HFFc6 (cell line): ENCODE results near the gene MAJIN. TPM values are rescaled to one million over a fixed set of nuclear protein-coding genes. Genes with fewer than 3 reads are reported as not detected.

ENCODE experiments used
- DNase-seq: peaks from one replicate; pipeline ENCODE4 v3.0.0-alpha.2; 2018
- H3K27ac Mint-ChIP-seq: 2 replicates; pipeline ENCODE4 v1.8.0; 2020; ENCODE audit warnings: mild to moderate bottlenecking, mixed read lengths
- H3K27me3 Mint-ChIP-seq: 2 replicates; pipeline ENCODE4 v1.8.0; 2021; ENCODE audit warnings: mild to moderate bottlenecking, moderate library complexity, mixed read lengths; ENCODE audit not compliant: insufficient read depth
- H3K36me3 Mint-ChIP-seq: 2 replicates; pipeline ENCODE4 v1.8.0; 2021; ENCODE audit warnings: low read depth, mixed read lengths
- H3K4me1 Mint-ChIP-seq: 2 replicates; pipeline ENCODE4 v1.8.0; 2020; ENCODE audit warnings: low read depth, mixed read lengths
- H3K4me3 Mint-ChIP-seq: 2 replicates; pipeline ENCODE4 v1.8.0; 2020; ENCODE audit warnings: mild to moderate bottlenecking, moderate library complexity, mixed read lengths
- H3K9me3 Mint-ChIP-seq: 2 replicates; pipeline ENCODE4 v1.8.0; 2020; ENCODE audit warnings: mild to moderate bottlenecking, mixed read lengths
- total RNA-seq, 6 experiments: library from RNA; stranded (reverse); fragmentation: NEBNext Ultra II Directional; extraction: Animal tissue kit (Norgen Biotek cat#: 25700); gene quantifications; 2 replicates in 1 of 6; 3 replicates in 5 of 6; pipeline ENCODE4 v1.2.3, GENCODE V29; 2021
- TF ChIP-seq, protein P1 (sequence below): fragments of 200-600 bp; sonication (generic); IDR thresholded peaks from 2 replicates; pipeline ENCODE4 v1.5.0; 2021; ENCODE audit warnings: antibody characterized with exemption, mild to moderate bottlenecking

Gene MAJIN
- total RNA-seq, 6 experiments from 2014 or later = not detected

DNA sequence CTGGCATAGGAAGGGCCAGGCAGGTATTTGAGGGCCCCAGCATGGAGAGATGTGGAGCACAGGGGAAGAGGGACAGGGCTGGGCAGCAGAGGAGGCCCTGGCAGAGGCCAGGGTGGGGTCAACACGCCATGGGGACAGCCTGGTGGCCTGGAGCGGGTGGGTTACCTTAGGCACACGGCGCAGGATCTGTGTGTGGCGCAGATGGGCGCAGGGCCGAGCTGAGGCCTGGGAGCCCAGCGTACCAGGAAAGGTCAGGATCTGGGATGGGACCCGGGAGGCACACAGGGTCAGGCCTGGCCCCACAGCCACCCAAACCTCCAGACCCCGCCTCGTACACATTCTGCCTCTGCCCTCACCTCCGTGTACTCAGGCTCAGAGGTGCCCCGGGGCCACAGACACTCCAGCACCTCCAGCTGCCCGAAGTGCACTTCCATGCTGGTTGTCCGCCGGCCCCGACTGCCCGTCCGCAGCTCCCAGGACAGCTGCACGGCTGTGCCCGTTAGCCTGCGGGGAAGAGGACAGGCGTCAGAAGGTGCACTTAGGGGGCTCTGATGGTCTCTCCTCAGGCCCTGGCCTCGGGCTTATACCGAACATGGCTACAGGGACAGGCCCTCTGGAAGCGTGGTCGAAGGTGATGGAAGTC lies 61.3 kb downstream of the MAJIN start:
- H3K36me3 Mint-ChIP-seq = no peaks in the 10 kb centered on the region; the same call in 1 of the 2 replicates
- DNase-seq = no peak
- H3K4me1 Mint-ChIP-seq = peaks cover under 1% of the 10 kb centered on the region
- no peak overlapping the region for H3K4me3 Mint-ChIP-seq
- no peak overlapping the region for H3K27ac Mint-ChIP-seq
- no peaks in the 10 kb centered on the region for H3K27me3 Mint-ChIP-seq
- no peaks in the 10 kb centered on the region for H3K9me3 Mint-ChIP-seq
- TF ChIP-seq, protein P1, sequence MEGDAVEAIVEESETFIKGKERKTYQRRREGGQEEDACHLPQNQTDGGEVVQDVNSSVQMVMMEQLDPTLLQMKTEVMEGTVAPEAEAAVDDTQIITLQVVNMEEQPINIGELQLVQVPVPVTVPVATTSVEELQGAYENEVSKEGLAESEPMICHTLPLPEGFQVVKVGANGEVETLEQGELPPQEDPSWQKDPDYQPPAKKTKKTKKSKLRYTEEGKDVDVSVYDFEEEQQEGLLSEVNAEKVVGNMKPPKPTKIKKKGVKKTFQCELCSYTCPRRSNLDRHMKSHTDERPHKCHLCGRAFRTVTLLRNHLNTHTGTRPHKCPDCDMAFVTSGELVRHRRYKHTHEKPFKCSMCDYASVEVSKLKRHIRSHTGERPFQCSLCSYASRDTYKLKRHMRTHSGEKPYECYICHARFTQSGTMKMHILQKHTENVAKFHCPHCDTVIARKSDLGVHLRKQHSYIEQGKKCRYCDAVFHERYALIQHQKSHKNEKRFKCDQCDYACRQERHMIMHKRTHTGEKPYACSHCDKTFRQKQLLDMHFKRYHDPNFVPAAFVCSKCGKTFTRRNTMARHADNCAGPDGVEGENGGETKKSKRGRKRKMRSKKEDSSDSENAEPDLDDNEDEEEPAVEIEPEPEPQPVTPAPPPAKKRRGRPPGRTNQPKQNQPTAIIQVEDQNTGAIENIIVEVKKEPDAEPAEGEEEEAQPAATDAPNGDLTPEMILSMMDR = no peak

DNA sequence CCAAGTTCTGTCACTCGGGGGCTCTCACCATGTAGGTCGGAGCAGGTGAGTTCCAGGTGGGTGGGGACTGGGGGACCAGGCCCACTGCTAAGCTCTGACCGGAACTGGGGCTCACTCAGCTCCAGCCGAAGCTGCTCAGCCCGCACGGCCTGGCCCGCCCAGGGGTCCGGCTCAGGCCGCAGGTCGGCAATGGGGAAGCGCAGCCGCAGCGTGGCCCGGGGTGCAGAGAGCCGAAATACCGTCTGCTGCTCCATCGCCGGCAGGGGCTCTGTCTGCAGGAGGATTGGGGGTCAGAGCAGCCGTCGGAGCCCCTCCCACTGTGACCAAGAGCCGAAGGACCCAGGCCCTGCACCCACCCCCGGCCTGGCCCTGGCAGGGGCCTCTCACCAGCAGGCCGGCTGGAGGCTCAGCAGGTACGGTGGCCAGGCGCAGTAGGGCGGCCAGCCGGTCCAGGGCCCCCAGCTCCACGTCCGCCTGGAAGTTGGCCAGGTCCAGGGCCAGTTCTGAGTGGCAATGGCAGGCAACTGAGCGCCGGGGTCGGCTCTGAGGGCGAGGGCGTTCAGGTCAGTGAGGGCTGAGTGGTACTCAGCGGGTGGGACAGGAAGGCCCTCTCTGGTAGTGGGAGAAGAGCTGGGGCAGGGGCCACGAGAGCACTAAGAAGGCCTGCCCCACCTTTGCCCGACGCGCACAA lies 62.1 kb downstream of the MAJIN start:
- no peak overlapping the region for H3K4me3 Mint-ChIP-seq
- TF ChIP-seq, protein P1 = no peak
- no peaks in the 10 kb centered on the region for H3K9me3 Mint-ChIP-seq
- H3K27ac Mint-ChIP-seq = no peak overlapping the region
- no peaks in the 10 kb centered on the region; the same call in 1 of the 2 replicates for H3K36me3 Mint-ChIP-seq
- H3K27me3 Mint-ChIP-seq = no peaks in the 10 kb centered on the region
- no peak for DNase-seq
- no peaks in the 10 kb centered on the region for H3K4me1 Mint-ChIP-seq

DNA sequence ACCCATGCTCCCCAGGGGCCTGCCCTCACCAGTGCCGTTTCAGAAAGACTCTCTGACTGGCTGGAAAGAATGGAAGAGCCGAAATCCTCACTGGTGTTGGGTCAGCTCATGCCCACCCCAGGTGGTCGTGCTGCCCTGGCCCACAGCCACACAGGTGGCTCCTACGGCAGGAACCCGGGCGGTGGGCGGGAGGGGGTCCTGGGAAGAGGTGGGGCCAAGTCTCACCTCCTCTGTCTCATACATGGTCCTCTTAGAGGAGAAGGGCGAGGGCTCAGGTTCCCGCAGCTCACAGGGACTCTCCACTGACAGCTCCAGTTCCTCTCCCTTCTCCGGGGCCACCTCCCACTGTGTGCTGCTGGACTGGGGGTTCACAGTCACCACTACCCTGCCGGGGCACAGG lies 63.1 kb downstream of the MAJIN start:
- TF ChIP-seq, protein P1 = no peak
- Mint-ChIP-seq H3K4me3 (no peak overlapping the region), H3K27ac (no peak overlapping the region), H3K36me3 (no peaks in the 10 kb centered on the region; the same call in 1 of the 2 replicates), H3K27me3 (no peaks in the 10 kb centered on the region), H3K9me3 (no peaks in the 10 kb centered on the region), H3K4me1 (no peaks in the 10 kb centered on the region)
- no peak for DNase-seq

DNA sequence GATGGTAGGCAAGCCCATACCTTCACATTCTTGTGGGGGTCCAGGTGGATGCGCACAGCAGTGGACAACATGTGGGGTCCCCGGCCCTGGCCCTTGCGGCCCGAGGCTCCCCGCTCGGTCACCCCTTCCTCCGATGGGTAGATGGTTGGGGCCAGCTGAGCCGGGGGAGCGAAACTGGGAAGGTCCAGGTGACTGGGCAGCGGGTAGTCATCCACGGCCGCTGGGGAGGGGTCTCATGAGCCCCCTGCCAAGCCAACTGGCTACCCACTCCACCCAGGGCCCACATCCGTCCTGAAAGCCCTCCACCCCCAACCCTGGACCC lies 65.6 kb downstream of the MAJIN start:
- no peak for DNase-seq
- TF ChIP-seq, protein P1 = no peak
- no peak overlapping the region for H3K4me3 Mint-ChIP-seq
- H3K36me3 Mint-ChIP-seq = peaks cover 6% of the 10 kb centered on the region
- no peak overlapping the region for H3K27ac Mint-ChIP-seq
- H3K4me1 Mint-ChIP-seq = no peaks in the 10 kb centered on the region
- H3K27me3 Mint-ChIP-seq = peaks cover 2% of the 10 kb centered on the region; the same call in 1 of the 2 replicates
- H3K9me3 Mint-ChIP-seq = no peaks in the 10 kb centered on the region

DNA sequence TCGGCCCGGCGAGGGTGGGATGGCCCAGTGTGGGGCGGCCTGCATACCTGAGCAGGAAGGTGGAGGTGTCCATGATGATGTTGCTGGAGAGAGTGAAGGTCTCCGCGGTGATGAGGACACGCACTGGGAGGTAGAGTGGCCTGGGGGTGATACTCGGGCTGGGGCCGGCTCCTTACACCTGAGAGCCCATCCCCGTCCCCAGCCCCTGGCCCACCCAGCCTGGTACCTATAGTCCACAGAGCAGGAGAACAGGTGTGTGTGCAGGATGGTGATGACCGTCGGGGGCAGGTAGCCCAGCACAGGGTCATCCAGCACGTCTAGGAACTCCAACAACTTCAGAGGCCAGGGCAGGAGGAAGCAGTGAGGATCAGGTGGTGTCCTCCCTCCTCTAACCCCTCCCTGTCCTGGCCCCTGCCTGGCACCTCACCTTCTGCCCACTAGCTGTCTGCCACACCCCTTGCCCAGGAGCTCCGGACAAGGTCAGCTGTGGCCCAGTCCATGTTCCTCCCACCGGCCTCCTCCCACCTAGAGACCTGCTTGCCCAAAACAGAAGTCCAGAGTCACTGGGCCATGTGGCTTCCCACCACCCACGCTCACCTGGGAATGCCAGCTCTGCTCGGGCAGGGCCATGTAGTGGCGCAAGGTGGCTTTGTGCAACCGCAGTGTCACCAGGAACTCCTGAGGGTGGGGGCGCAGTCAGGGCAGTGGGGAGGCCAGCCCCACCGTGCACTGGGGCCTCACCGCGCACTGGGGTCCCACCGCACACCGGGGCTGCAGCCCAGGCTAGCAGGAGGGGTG lies 66.2 kb downstream of the MAJIN start:
- peaks cover 2% of the 10 kb centered on the region; the same call in 1 of the 2 replicates for H3K27me3 Mint-ChIP-seq
- DNase-seq = no peak
- peaks cover 7% of the 10 kb centered on the region for H3K36me3 Mint-ChIP-seq
- no peaks in the 10 kb centered on the region for H3K4me1 Mint-ChIP-seq
- TF ChIP-seq, protein P1 = no peak
- H3K4me3 Mint-ChIP-seq = no peak overlapping the region
- H3K9me3 Mint-ChIP-seq = no peaks in the 10 kb centered on the region
- H3K27ac Mint-ChIP-seq = no peak overlapping the region
